Measurements from ENCODE around the gene STK4. TPM values are rescaled to one million over a fixed set of nuclear protein-coding genes. Genes with fewer than 3 reads are reported as not detected.

STK4 gene
- total RNA-seq, 1 experiment from 2014 or later, result 74.7 TPM

GRCh38 chr20:44943828-44944227, 22.5 kb upstream of the STK4 start:
- peaks cover 92% of the 10 kb centered on the region for H3K36me3 Mint-ChIP-seq (ENCODE audit: insufficient read depth, unreplicated experiment)
- no peaks in the 10 kb centered on the region for H3K27me3 Mint-ChIP-seq (ENCODE audit: insufficient read depth, unreplicated experiment)
- DNase-seq, result no peak
- Histone ChIP-seq H3K36me3 (ENCODE audit: control insufficient read depth, insufficient read depth, low read length) (peaks cover 23% of the 10 kb centered on the region), H3K4me3 (ENCODE audit: low read depth, low read length) (no peak overlapping the region), H3K27me3 (replicated peaks; ENCODE audit: control insufficient read depth, insufficient read depth, low read length) (no peaks in the 10 kb centered on the region), H3K4me1 (no peaks in the 10 kb centered on the region), H3K9me3 (no peaks in the 10 kb centered on the region)
- intact Hi-C loops (cut with micrococcal nuclease; ENCODE audit: unreplicated experiment), result no loop called here
- no peaks in the 10 kb centered on the region for H3K9me3 Mint-ChIP-seq (ENCODE audit: unreplicated experiment)
- ChIA-PET CTCF (interaction anchor here (0.5 to 1.0 kb wide), 2 partner anchors 8 to 281 kb away, joined by 3 to 4 read pairs; no protein-coding TSS in a partner anchor), POLR2A (interaction anchor here (0.8 kb wide), 1 partner anchor 10 kb away, joined by 4 read pairs; no protein-coding TSS in a partner anchor)
- H3K4me3 Mint-ChIP-seq (ENCODE audit: unreplicated experiment), result no peak overlapping the region
- no peak overlapping the region for H3K27ac Mint-ChIP-seq (ENCODE audit: unreplicated experiment)
- no TSS peak for BruUV-seq (replicated peaks)
- H3K4me1 Mint-ChIP-seq (ENCODE audit: low read depth, unreplicated experiment), result peaks cover 6% of the 10 kb centered on the region
- TF ChIP-seq, protein P1, sequence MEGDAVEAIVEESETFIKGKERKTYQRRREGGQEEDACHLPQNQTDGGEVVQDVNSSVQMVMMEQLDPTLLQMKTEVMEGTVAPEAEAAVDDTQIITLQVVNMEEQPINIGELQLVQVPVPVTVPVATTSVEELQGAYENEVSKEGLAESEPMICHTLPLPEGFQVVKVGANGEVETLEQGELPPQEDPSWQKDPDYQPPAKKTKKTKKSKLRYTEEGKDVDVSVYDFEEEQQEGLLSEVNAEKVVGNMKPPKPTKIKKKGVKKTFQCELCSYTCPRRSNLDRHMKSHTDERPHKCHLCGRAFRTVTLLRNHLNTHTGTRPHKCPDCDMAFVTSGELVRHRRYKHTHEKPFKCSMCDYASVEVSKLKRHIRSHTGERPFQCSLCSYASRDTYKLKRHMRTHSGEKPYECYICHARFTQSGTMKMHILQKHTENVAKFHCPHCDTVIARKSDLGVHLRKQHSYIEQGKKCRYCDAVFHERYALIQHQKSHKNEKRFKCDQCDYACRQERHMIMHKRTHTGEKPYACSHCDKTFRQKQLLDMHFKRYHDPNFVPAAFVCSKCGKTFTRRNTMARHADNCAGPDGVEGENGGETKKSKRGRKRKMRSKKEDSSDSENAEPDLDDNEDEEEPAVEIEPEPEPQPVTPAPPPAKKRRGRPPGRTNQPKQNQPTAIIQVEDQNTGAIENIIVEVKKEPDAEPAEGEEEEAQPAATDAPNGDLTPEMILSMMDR (IDR thresholded peaks at IDR 0.05; ENCODE audit: insufficient read depth in 1 of 2, low read depth in 1 of 2, low read length in 1 of 2, severe bottlenecking in 1 of 2, unreplicated experiment in 1 of 2), result no peak

GRCh38 chr20:44945261-44945660, 21.1 kb upstream of the STK4 start:
- no peak overlapping the region for H3K27ac Mint-ChIP-seq (ENCODE audit: unreplicated experiment)
- POLR2A ChIA-PET, result no interaction called here
- no TSS peak for BruUV-seq (replicated peaks)

DNA sequence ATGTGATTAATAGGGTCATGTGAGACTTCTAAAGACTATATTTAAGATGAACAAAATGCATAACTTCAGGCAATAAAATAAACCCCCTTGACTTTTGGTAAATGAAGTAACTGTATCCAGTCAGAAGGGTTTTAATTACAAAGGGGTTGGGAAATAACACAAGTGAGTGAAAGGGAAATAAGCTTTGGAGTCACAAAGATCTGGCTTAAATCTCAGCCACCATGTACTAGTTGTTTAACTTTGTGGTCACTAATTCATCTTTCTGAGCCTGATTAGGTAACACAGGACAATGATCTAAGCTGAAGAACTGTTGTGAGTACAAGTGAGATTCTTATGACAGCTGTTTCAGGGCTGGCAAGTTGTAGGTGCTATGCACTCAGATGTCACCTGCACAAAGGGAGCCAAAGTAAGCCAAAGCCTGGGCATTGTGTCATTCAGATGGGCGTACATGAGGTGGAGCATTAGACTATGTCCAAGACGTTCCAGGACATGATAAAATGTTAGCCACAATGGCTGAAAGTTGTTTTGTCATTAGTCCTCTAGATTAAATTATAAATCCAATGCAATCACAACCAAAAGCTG, 19.9 kb upstream of the STK4 start:
- H3K4me1 ChIP-seq, result no peaks in the 10 kb centered on the region
- no peaks in the 10 kb centered on the region for H3K9me3 ChIP-seq
- H3K9me3 Mint-ChIP-seq (ENCODE audit: unreplicated experiment), result no peaks in the 10 kb centered on the region
- H3K27me3 Mint-ChIP-seq (ENCODE audit: insufficient read depth, unreplicated experiment), result no peaks in the 10 kb centered on the region
- H3K36me3 ChIP-seq (ENCODE audit: control insufficient read depth, insufficient read depth, low read length), result peaks cover 26% of the 10 kb centered on the region
- H3K4me3 ChIP-seq (ENCODE audit: low read depth, low read length), result no peak overlapping the region
- TF ChIP-seq, protein P1 (IDR thresholded peaks at IDR 0.05; ENCODE audit: insufficient read depth in 1 of 2, low read depth in 1 of 2, low read length in 1 of 2, severe bottlenecking in 1 of 2, unreplicated experiment in 1 of 2), result no peak
- no peak for DNase-seq
- no peak overlapping the region for H3K4me3 Mint-ChIP-seq (ENCODE audit: unreplicated experiment)
- no peaks in the 10 kb centered on the region for H3K27me3 ChIP-seq (replicated peaks; ENCODE audit: control insufficient read depth, insufficient read depth, low read length)
- CTCF ChIA-PET, result interaction anchor here (0.6 to 1.1 kb wide), 2 partner anchors 10 to 16 kb away, joined by 3 to 6 read pairs; no protein-coding TSS in a partner anchor
- BruUV-seq (replicated peaks), result TSS peak; percentile 4
- POLR2A ChIA-PET, result interaction anchor here (1.0 to 1.5 kb wide), 2 partner anchors 20 to 61 kb away, joined by 3 to 4 read pairs; partner anchors contain the start of genes STK4 and YWHAB
- no peak overlapping the region for H3K27ac Mint-ChIP-seq (ENCODE audit: unreplicated experiment)
- H3K4me1 Mint-ChIP-seq (ENCODE audit: low read depth, unreplicated experiment), result peaks cover 6% of the 10 kb centered on the region
- peaks cover 99% of the 10 kb centered on the region for H3K36me3 Mint-ChIP-seq (ENCODE audit: insufficient read depth, unreplicated experiment)
- intact Hi-C loops (cut with micrococcal nuclease; ENCODE audit: unreplicated experiment), result no loop called here

More at GRCh38 chr20:44945261-44945660, 21.1 kb upstream of the STK4 start:
- H3K36me3 ChIP-seq (ENCODE audit: control insufficient read depth, insufficient read depth, low read length), result peaks cover 23% of the 10 kb centered on the region
- Mint-ChIP-seq H3K27me3 (ENCODE audit: insufficient read depth, unreplicated experiment) (no peaks in the 10 kb centered on the region), H3K36me3 (ENCODE audit: insufficient read depth, unreplicated experiment) (peaks cover 100% of the 10 kb centered on the region), H3K4me3 (ENCODE audit: unreplicated experiment) (no peak overlapping the region), H3K9me3 (ENCODE audit: unreplicated experiment) (no peaks in the 10 kb centered on the region), H3K4me1 (ENCODE audit: low read depth, unreplicated experiment) (peaks cover 6% of the 10 kb centered on the region)
- CTCF ChIA-PET, result no interaction called here
- no peak overlapping the region for H3K4me3 ChIP-seq (ENCODE audit: low read depth, low read length)
- intact Hi-C loops (cut with micrococcal nuclease; ENCODE audit: unreplicated experiment), result no loop called here
- H3K4me1 ChIP-seq, result no peaks in the 10 kb centered on the region
- no peak for DNase-seq
- no peaks in the 10 kb centered on the region for H3K9me3 ChIP-seq
- TF ChIP-seq, protein P1 (IDR thresholded peaks at IDR 0.05; ENCODE audit: insufficient read depth in 1 of 2, low read depth in 1 of 2, low read length in 1 of 2, severe bottlenecking in 1 of 2, unreplicated experiment in 1 of 2), result no peak
- no peaks in the 10 kb centered on the region for H3K27me3 ChIP-seq (replicated peaks; ENCODE audit: control insufficient read depth, insufficient read depth, low read length)
